GM12891 (cell line): ENCODE results near the gene TMEM74B.

Experiments
- PAX5 ChIP-seq: IDR thresholded peaks from 2 replicates; pipeline ENCODE4 v1.6.1; 2011; ENCODE audit warnings: low read length, moderate library complexity, mild to moderate bottlenecking; ENCODE audit not compliant: insufficient read depth, severe bottlenecking
- POLR2A ChIP-seq: IDR thresholded peaks from 2 replicates; pipeline ENCODE4 v1.6.1; 2011; ENCODE audit warnings: low read depth, low read length, control low read depth
- POLR2AphosphoS5 ChIP-seq: IDR thresholded peaks from 2 replicates; pipeline ENCODE4 v1.6.1; 2011; ENCODE audit warnings: low read depth, low read length, control low read depth
- POU2F2 ChIP-seq: IDR thresholded peaks from 2 replicates; pipeline ENCODE4 v1.6.1; 2011; ENCODE audit warnings: low read depth, mild to moderate bottlenecking, control low read depth, low read length, moderate library complexity
- SPI1 ChIP-seq: IDR thresholded peaks from 2 replicates; pipeline ENCODE4 v1.6.1; 2011; ENCODE audit warnings: low read depth, low read length, control low read depth
- TAF1 ChIP-seq: IDR thresholded peaks from 2 replicates; pipeline ENCODE4 v1.6.1; 2011; ENCODE audit warnings: low read depth, low read length, control low read depth

DNA sequence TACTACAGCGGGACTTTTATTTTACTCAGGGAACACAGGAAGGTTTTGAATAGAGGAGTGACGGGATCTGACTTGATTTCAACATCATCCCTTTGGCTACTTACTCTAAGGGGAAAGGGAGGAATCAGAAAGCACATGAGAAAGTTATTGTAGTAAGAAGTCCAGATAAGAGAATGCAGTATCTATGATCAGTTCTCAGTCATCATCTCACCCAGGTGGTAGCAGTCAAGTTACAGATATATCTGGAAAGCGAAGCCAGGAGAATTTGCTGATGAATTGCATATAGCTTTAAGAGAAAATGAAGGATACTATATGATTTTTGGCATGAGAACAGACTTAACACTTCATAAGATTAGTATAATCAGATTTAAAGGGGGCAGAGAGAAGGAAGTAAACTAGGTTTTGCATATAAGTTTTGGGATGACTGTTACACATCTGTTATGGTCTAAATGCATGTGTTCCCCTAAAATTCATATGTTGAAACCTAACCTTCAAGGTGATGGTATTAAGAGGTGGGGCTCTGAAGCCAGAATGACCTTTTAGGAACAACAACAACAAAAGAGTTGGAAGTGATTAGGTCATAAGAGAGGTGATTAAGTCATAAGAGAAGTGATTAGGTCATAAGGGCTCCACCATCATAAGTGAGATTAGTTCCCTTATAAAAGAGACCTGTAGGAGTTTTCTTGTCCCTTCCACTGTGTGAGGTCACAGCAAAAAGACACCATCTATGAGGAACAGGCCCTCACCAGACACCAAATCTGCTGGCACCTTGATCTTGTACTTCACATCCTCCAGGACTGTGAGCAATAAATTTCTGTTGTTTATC, 47.7 kb upstream of the TMEM74B start:
- TF ChIP-seq PAX5 (no peak), POU2F2 (no peak), SPI1 (no peak), POLR2A (no peak), TAF1 (no peak), POLR2AphosphoS5 (no peak)
